Endothelial cell of umbilical vein (primary cell): Measurements from ENCODE around the gene ROCK2. TPM values are rescaled to one million over a fixed set of nuclear protein-coding genes. Genes with fewer than 3 reads are reported as not detected.

Source experiments
- BruUV-seq: library from RNA; stranded (reverse); fragments of 400-500 nt; replicated peaks from 2 replicates; lab custom pipeline; 2021; lab: Mats Ljungman, UMichigan
- CTCF ChIA-PET: fragments of 300-600, 350-600 bp; sonication (Branson Sonifier 250); formaldehyde crosslinking; loops from one replicate; lab custom pipeline; 2021; ENCODE audit warnings: antibody characterized with exemption, inconsistent platforms; lab: Charles Lee
- POLR2A ChIA-PET: fragments of 300-600, 350-600 bp; sonication (Branson Sonifier 250); formaldehyde crosslinking; loops from one replicate; lab custom pipeline; 2021; ENCODE audit warnings: antibody characterized with exemption, inconsistent platforms; lab: Charles Lee
- DNase-seq: peaks from one replicate; pipeline ENCODE4 v3.0.0-alpha.2; 2011; ENCODE audit warnings: low read depth, low spot score
- FAIRE-seq: peaks from 2 replicates; lab custom pipeline; 2011; peaks lifted over from hg19 to GRCh38; lab: Jason Lieb, UNC
- H2AFZ ChIP-seq: 2 replicates; pipeline ENCODE4 v1.6.0; 2012; ENCODE audit warnings: low read depth, low read length, control low read depth, inconsistent platforms
- H3K27ac ChIP-seq: 2 replicates; pipeline ENCODE4 v1.5.1; 2011; ENCODE audit warnings: low read depth, mild to moderate bottlenecking, control low read depth, low read length, moderate library complexity; ENCODE audit not compliant: insufficient read depth
- H3K27me3 ChIP-seq, 2 experiments: 2 replicates each; pipeline versions ENCODE4 v1.6.0 to v1.6.1; 2011; ENCODE audit warnings: low read length in 2 of 2, mixed read lengths in 1 of 2; ENCODE audit not compliant: control insufficient read depth in 2 of 2, insufficient read depth in 2 of 2
- H3K36me3 ChIP-seq, 2 experiments: 2 replicates in 1 of 2; 3 replicates in 1 of 2; pipeline ENCODE4 v1.5.1; 2011; ENCODE audit warnings: low read length in 2 of 2, mild to moderate bottlenecking in 1 of 2, moderate library complexity in 1 of 2; ENCODE audit not compliant: control insufficient read depth in 2 of 2, insufficient read depth in 2 of 2; ENCODE audit errors: extremely low read depth in 1 of 2
- H3K4me1 ChIP-seq: 3 replicates; pipeline ENCODE4 v1.5.1; 2011; ENCODE audit warnings: mild to moderate bottlenecking, low read length; ENCODE audit not compliant: control insufficient read depth, insufficient read depth; ENCODE audit errors: extremely low read depth
- H3K4me2 ChIP-seq: 2 replicates; pipeline ENCODE4 v1.6.1; 2011; ENCODE audit warnings: low read length, control low read depth, mixed read lengths; ENCODE audit not compliant: insufficient read depth
- H3K4me3 ChIP-seq, 3 experiments: fragments of 200-600 bp in 1 of 3; sonication (generic), shearing (Covaris generic) in 1 of 3; replicated peaks in 1 of 3; 2 replicates each; pipeline ENCODE4 v1.5.1; 2011 to 2016; ENCODE audit warnings: control low read depth in 3 of 3, low read length in 3 of 3, mild to moderate bottlenecking in 2 of 3, inconsistent platforms in 1 of 3, low read depth in 1 of 3, moderate library complexity in 1 of 3; ENCODE audit not compliant: insufficient read depth in 1 of 3
- H3K79me2 ChIP-seq: 2 replicates; pipeline ENCODE4 v1.6.0; 2012; ENCODE audit warnings: low read length, inconsistent platforms; ENCODE audit not compliant: control insufficient read depth, insufficient read depth
- H3K9ac ChIP-seq: replicated peaks from 2 replicates; pipeline ENCODE3; 2011; ENCODE audit warnings: low read length, control low read depth; ENCODE audit not compliant: insufficient read depth; ENCODE audit errors: extremely low read depth
- H3K9me1 ChIP-seq: replicated peaks from 3 replicates; pipeline ENCODE4 v1.6.0; 2011; ENCODE audit warnings: mild to moderate bottlenecking, low read length; ENCODE audit not compliant: control insufficient read depth, insufficient read depth; ENCODE audit errors: extremely low read depth
- H3K9me3 ChIP-seq: replicated peaks from 2 replicates; pipeline ENCODE4 v1.5.1; 2012; ENCODE audit warnings: low read length, inconsistent platforms; ENCODE audit not compliant: control insufficient read depth, insufficient read depth
- H4K20me1 ChIP-seq: replicated peaks from 2 replicates; pipeline ENCODE3; 2011; ENCODE audit warnings: mild to moderate bottlenecking, low read length; ENCODE audit not compliant: control insufficient read depth, insufficient read depth; ENCODE audit errors: extremely low read depth
- CTCF ChIP-seq, 2 donors: IDR thresholded peaks; 1 replicate in 1 of 2; 2 replicates in 1 of 2; pipeline ENCODE4 v1.5.1; 2011; ENCODE audit warnings: low read length in 2 of 2, mild to moderate bottlenecking in 2 of 2, moderate library complexity in 2 of 2, control low read depth in 1 of 2, inconsistent platforms in 1 of 2, low read depth in 1 of 2; ENCODE audit not compliant: insufficient read depth in 1 of 2; ENCODE audit errors: extremely low read depth in 1 of 2
- EZH2 ChIP-seq: IDR thresholded peaks from 2 replicates; pipeline ENCODE4 v1.6.1; 2012; ENCODE audit warnings: borderline replicate concordance, low read depth, mild to moderate bottlenecking, moderate library complexity, low read length, inconsistent platforms; ENCODE audit not compliant: severe bottlenecking
- FOS ChIP-seq: IDR thresholded peaks from 2 replicates; pipeline ENCODE4 v1.6.1; 2011; ENCODE audit warnings: mild to moderate bottlenecking, low read length, moderate library complexity, borderline replicate concordance; ENCODE audit not compliant: insufficient read depth
- GATA2 ChIP-seq: IDR thresholded peaks from 2 replicates; pipeline ENCODE4 v1.7.0; 2011; ENCODE audit warnings: low read depth, mild to moderate bottlenecking, moderate library complexity, mixed read lengths, low read length; ENCODE audit not compliant: insufficient read length, insufficient read depth
- JUN ChIP-seq: IDR thresholded peaks from 2 replicates; pipeline ENCODE4 v1.6.1; 2011; ENCODE audit warnings: borderline replicate concordance, low read depth; ENCODE audit not compliant: insufficient read length, insufficient read depth
- MAX ChIP-seq: IDR thresholded peaks from 2 replicates; pipeline ENCODE4 v1.6.1; 2011; ENCODE audit not compliant: insufficient read depth, insufficient read length
- MYC ChIP-seq: IDR thresholded peaks from one replicate; pipeline ENCODE4 v1.6.1; 2011; ENCODE audit warnings: mild to moderate bottlenecking, low read depth, low read length
- POLR2A ChIP-seq: IDR thresholded peaks from 2 replicates; pipeline ENCODE4 v1.6.1; 2012; ENCODE audit warnings: low read depth, mild to moderate bottlenecking, control low read depth, low read length
- POLR2AphosphoS5 ChIP-seq: IDR thresholded peaks from 2 replicates; pipeline ENCODE4 v1.6.1; 2012; ENCODE audit warnings: low read depth, mild to moderate bottlenecking, control low read depth, low read length, moderate library complexity; ENCODE audit not compliant: insufficient read depth
- dilution Hi-C: fragments of 300-500 bp; cut with MboI; formaldehyde crosslinking; loops from one replicate; pipeline ENCODE4 v1.15.0; 2019; ENCODE audit warnings: low sequenced_read_pairs; ENCODE audit not compliant: extremely low pct_ligation_motif_present
- intact Hi-C: fragments of 100-400 bp; cut with micrococcal nuclease; formaldehyde crosslinking; loops from one replicate; pipeline ENCODE4 v1.10.0; 2022
- polyA plus RNA-seq, 4 experiments: library from polyadenylated mRNA; depleted of rRNA in 3 of 4; stranded (reverse) in 3 of 4; unstranded in 1 of 4; fragments of >200 nt; gene quantifications; 2 replicates each; pipeline versions ENCODE4 v1.2.1 to v1.2.3, GENCODE V29; 2011 to 2012; ENCODE audit warnings: missing spikeins in 1 of 4
- small RNA-seq: library from RNA; depleted of rRNA; stranded (forward); fragments of <200 nt; gene quantifications from one replicate; pipeline ENCODE3, GENCODE V24; 2012; ENCODE audit warnings: low replicate concordance, low read depth; ENCODE audit not compliant: insufficient read depth, insufficient read length
- total RNA-seq: library from RNA; stranded (reverse); gene quantifications from 2 replicates; pipeline ENCODE4 v1.2.3, GENCODE V29; 2021

The ROCK2 gene
- total and polyA plus RNA-seq, 2 donors (not counting 3 experiments of a cell fraction or from before 2014, with no cell fraction given), result 5.2 to 56.5 TPM

GRCh38 chr2:11131166-11131920 lies 213.1 kb downstream of the ROCK2 start:
- no peak for TF ChIP-seq FOS
- TF ChIP-seq GATA2, result no peak
- TF ChIP-seq EZH2, result no peak
- no peak for TF ChIP-seq JUN
- TF ChIP-seq CTCF (IDR thresholded peaks at IDR 0.05; ENCODE audit: extremely low read depth in 1 of 2, insufficient read depth in 1 of 2, low read depth in 1 of 2, low read length in 2 of 2), result no peak
- TF ChIP-seq POLR2AphosphoS5, result no peak
- no peak for TF ChIP-seq POLR2A
- TF ChIP-seq MAX, result no peak
- no peak for TF ChIP-seq MYC
- H3K4me2 ChIP-seq, result no peak overlapping the region
- peaks cover 28% of the 10 kb centered on the region for H3K4me1 ChIP-seq
- no peaks in the 10 kb centered on the region for H3K36me3 ChIP-seq
- CTCF ChIA-PET, result interaction anchor here (1.1 to 22.0 kb wide), 21 partner anchors 7 to 649 kb away, joined by 3 to 738 read pairs (median 19); partner anchors contain the start of genes E2F6 and SLC66A3
- H3K27ac ChIP-seq, result no peak overlapping the region
- no peak overlapping the region for H3K9ac ChIP-seq
- H3K9me3 ChIP-seq, result no peaks in the 10 kb centered on the region
- POLR2A ChIA-PET, result no interaction called here
- H3K9me1 ChIP-seq, result no peaks in the 10 kb centered on the region
- no peak overlapping the region for H3K4me3 ChIP-seq
- intact Hi-C loops, result loop anchor here (10.0 kb wide), 1 partner anchor 613 kb away; the partner anchor contains the start of gene LPIN1
- no peak for FAIRE-seq
- BruUV-seq, result no TSS peak
- dilution Hi-C loops, result no loop called here
- no peak overlapping the region for H2AFZ ChIP-seq
- no peaks in the 10 kb centered on the region for H3K79me2 ChIP-seq
- H4K20me1 ChIP-seq, result no peaks in the 10 kb centered on the region
- peaks cover 4% of the 10 kb centered on the region in 2 experiments for H3K27me3 ChIP-seq
- DNase-seq, result no peak

Small RNA genes lying within 50 kb of the gene (small RNA-seq; reads per million reads assigned to genes)
- not detected for gene RNU6-1081P

Other genes starting within 250 kb of the ROCK2 start
- 14.3 and 16.1 TPM in 2 replicates for gene SLC66A3, start 189.2 kb downstream of the ROCK2 start, total RNA-seq
- gene SLC66A3, start 189.2 kb downstream of the ROCK2 start, polyA plus RNA-seq, result 31.4 and 45.8 TPM in 2 replicates
- gene E2F6, start 121.5 kb upstream of the ROCK2 start, total RNA-seq, result 14.6 and 15.7 TPM in 2 replicates
- 7.1 and 7.9 TPM in 2 replicates for gene E2F6, start 121.5 kb upstream of the ROCK2 start, polyA plus RNA-seq
- gene GREB1, start 189.4 kb upstream of the ROCK2 start, total RNA-seq, result 0.23 and 0.58 TPM in 2 replicates
- 0.17 and 0.19 TPM in 2 replicates for gene GREB1, start 189.4 kb upstream of the ROCK2 start, polyA plus RNA-seq